ENCODE results near the gene TEAD4. TPM values are rescaled to one million over a fixed set of nuclear protein-coding genes. Genes with fewer than 3 reads are reported as not detected.

TEAD4 gene
- total RNA-seq, 2 donors from 2014 or later, result 12.9 to 41.5 TPM

- peak overlapping the region in 1 of 2 donors; percentile 24 for H3K4me3 ChIP-seq
- peak overlapping the region; percentile 79 to 86 for H3K27ac ChIP-seq
- peak; percentile 66 for DNase-seq (ENCODE audit: low spot score)
Observed at GRCh38 chr12:2998789-2999264, 39.6 kb downstream of the TEAD4 start.

GRCh38 chr12:2999265-2999841 is 40.2 kb downstream of the TEAD4 start:
- Histone ChIP-seq H3K9me3 (no peaks in the 10 kb centered on the region), H3K27me3 (no peaks in the 10 kb centered on the region), H3K27ac (peak overlapping the region; percentile 79 to 86), H3K4me1 (peaks cover 0 to 29% of the 10 kb centered on the region in 2 donors), H3K4me3 (peak overlapping the region in 1 of 2 donors; percentile 24), H3K36me3 (no peaks in the 10 kb centered on the region)
- no peak for TF ChIP-seq CTCF (IDR thresholded peaks at IDR 0.05)
- no peak for DNase-seq (ENCODE audit: low spot score)

More at GRCh38 chr12:2998789-2999264, 39.6 kb downstream of the TEAD4 start:
- H3K4me1 ChIP-seq, result peaks cover 0 to 23% of the 10 kb centered on the region in 2 donors
- no peaks in the 10 kb centered on the region for H3K9me3 ChIP-seq
- TF ChIP-seq CTCF (IDR thresholded peaks at IDR 0.05), result no peak
- no peaks in the 10 kb centered on the region for H3K36me3 ChIP-seq
- no peaks in the 10 kb centered on the region for H3K27me3 ChIP-seq

- TF ChIP-seq CTCF (IDR thresholded peaks at IDR 0.05), result no peak
- Histone ChIP-seq H3K4me3 (no peak overlapping the region), H3K36me3 (no peaks in the 10 kb centered on the region), H3K27me3 (no peaks in the 10 kb centered on the region), H3K27ac (no peak overlapping the region), H3K9me3 (no peaks in the 10 kb centered on the region), H3K4me1 (peaks cover 0 to 38% of the 10 kb centered on the region in 2 donors)
- DNase-seq (ENCODE audit: low spot score), result no peak
Observed at GRCh38 chr12:3000548-3001275, 41.5 kb downstream of the TEAD4 start.

- H3K27ac ChIP-seq, result no peak overlapping the region
- no peak for TF ChIP-seq CTCF (IDR thresholded peaks at IDR 0.05)
- DNase-seq (ENCODE audit: low spot score), result no peak
- no peaks in the 10 kb centered on the region for H3K27me3 ChIP-seq
- peaks cover 0 to 38% of the 10 kb centered on the region in 2 donors for H3K4me1 ChIP-seq
- no peak overlapping the region for H3K4me3 ChIP-seq
- no peaks in the 10 kb centered on the region for H3K9me3 ChIP-seq
- H3K36me3 ChIP-seq, result peaks cover 5% of the 10 kb centered on the region
Observed at GRCh38 chr12:3002646-3003045, 43.4 kb downstream of the TEAD4 start.

GRCh38 chr12:3003357-3003992 is 44.3 kb downstream of the TEAD4 start:
- H3K4me1 ChIP-seq, result peaks cover 0 to 34% of the 10 kb centered on the region in 2 donors
- no peak for DNase-seq (ENCODE audit: low spot score)
- no peaks in the 10 kb centered on the region for H3K9me3 ChIP-seq
- peak in 1 of 2 donors; percentile 13 for TF ChIP-seq CTCF (IDR thresholded peaks at IDR 0.05)
- H3K4me3 ChIP-seq, result no peak overlapping the region
- H3K27me3 ChIP-seq, result no peaks in the 10 kb centered on the region
- H3K27ac ChIP-seq, result no peak overlapping the region
- H3K36me3 ChIP-seq, result peaks cover 5% of the 10 kb centered on the region
